ENCODE results near the gene SMAD4. TPM values are rescaled to one million over a fixed set of nuclear protein-coding genes. Genes with fewer than 3 reads are reported as not detected.

SMAD4 gene
- total RNA-seq, 1 experiment from 2014 or later = 105 TPM

DNA sequence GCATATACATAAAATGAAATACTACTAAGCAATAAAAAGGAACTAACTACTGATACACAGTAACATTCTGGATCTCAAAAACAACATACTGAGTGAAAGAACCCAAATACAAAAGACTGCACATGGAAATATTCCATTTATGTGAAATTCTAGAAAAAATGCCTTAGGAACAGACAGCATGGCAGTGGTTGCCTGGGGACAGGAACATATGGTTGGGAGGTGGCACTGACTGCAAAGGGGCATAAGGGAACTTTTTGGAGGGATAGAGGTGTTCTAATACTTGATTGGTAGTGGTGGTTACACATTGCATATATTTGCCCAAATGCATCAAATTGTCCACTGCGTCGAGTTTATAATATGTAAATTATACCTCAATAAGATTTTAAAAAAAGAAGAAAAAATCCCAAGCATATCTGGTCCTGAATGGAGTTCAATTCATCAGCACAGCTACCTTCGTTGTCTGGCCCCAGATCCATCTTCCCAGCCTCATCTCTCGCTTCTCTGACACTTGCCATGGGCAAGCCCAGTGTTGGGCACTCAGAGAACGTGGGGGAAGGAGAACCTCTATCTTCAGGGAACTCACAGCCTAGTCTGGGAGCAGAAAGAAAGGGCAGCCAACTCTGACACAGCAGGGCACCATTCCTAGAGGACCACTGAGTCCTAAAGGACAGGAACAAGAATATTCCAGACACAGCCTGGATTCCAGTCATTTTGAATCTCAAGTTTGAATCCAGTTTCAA lies 8.6 kb upstream of the SMAD4 start:
- Mint-ChIP-seq H3K4me3 (no peak overlapping the region), H3K36me3 (peaks cover 6% of the 10 kb centered on the region), H3K9me3 (peaks cover 6% of the 10 kb centered on the region), H3K27ac (no peak overlapping the region), H3K4me1 (peaks cover 13% of the 10 kb centered on the region), H3K27me3 (ENCODE audit: low read depth) (no peaks in the 10 kb centered on the region)
- CTCF ChIA-PET = no interaction called here
- no peak for TF ChIP-seq FOXP1 (CRISPR knock-in tag; IDR thresholded peaks at IDR 0.05; ENCODE audit: borderline replicate concordance)
- TF ChIP-seq, protein P1, sequence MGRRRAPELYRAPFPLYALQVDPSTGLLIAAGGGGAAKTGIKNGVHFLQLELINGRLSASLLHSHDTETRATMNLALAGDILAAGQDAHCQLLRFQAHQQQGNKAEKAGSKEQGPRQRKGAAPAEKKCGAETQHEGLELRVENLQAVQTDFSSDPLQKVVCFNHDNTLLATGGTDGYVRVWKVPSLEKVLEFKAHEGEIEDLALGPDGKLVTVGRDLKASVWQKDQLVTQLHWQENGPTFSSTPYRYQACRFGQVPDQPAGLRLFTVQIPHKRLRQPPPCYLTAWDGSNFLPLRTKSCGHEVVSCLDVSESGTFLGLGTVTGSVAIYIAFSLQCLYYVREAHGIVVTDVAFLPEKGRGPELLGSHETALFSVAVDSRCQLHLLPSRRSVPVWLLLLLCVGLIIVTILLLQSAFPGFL (CRISPR knock-in tag; IDR thresholded peaks at IDR 0.05; ENCODE audit: borderline replicate concordance) = no peak
- POLR2A ChIA-PET = interaction anchor here (1.2 kb wide), 1 partner anchor 9 kb away, joined by 3 read pairs; the partner anchor contains the start of gene SMAD4
- DNase-seq (ENCODE audit: low spot score) (no peak), ATAC-seq (no peak)

DNA sequence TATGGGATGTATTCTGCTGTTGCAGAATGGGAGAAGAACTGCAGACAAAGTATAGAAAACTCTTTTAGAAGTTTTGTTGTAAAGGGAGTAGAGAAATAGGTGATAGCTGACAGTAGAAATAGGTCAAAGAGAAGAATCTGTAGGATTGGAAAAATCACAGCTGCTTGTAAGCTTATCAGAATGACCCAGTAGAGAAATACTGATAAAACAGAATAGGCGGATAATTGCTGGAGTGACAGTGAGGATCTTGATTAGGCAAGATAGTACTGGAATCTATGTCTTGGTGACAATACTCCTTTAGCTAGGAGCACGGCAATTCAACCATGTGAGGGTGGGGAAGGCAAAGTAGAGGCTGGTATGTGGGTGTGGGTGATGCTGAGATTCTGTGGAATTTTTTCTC lies 4.5 kb upstream of the SMAD4 start:
- Mint-ChIP-seq H3K27me3 (ENCODE audit: low read depth) (no peaks in the 10 kb centered on the region), H3K4me1 (peaks cover 26% of the 10 kb centered on the region), H3K36me3 (peaks cover 6% of the 10 kb centered on the region), H3K9me3 (peaks cover 6% of the 10 kb centered on the region), H3K27ac (no peak overlapping the region), H3K4me3 (no peak overlapping the region)
- ChIA-PET CTCF (no interaction called here), POLR2A (no interaction called here)
- TF ChIP-seq GABPB1 (CRISPR knock-in tag; IDR thresholded peaks at IDR 0.05) = no peak
- TF ChIP-seq ZNF396 (CRISPR knock-in tag; IDR thresholded peaks at IDR 0.05; ENCODE audit: borderline replicate concordance) = no peak
- TF ChIP-seq RELA (CRISPR knock-in tag; IDR thresholded peaks at IDR 0.05; ENCODE audit: borderline replicate concordance) = no peak
- no peak for TF ChIP-seq TEAD1 (CRISPR knock-in tag; IDR thresholded peaks at IDR 0.05)
- no peak for TF ChIP-seq JAZF1 (CRISPR knock-in tag; IDR thresholded peaks at IDR 0.05)
- no peak for TF ChIP-seq ZNF263 (CRISPR knock-in tag; IDR thresholded peaks at IDR 0.05; ENCODE audit: low read depth)
- no peak for TF ChIP-seq NR2C2 (CRISPR knock-in tag; IDR thresholded peaks at IDR 0.05)
- TF ChIP-seq, protein P2, sequence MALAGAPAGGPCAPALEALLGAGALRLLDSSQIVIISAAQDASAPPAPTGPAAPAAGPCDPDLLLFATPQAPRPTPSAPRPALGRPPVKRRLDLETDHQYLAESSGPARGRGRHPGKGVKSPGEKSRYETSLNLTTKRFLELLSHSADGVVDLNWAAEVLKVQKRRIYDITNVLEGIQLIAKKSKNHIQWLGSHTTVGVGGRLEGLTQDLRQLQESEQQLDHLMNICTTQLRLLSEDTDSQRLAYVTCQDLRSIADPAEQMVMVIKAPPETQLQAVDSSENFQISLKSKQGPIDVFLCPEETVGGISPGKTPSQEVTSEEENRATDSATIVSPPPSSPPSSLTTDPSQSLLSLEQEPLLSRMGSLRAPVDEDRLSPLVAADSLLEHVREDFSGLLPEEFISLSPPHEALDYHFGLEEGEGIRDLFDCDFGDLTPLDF (CRISPR knock-in tag; IDR thresholded peaks at IDR 0.05) = no peak
- no peak for ATAC-seq
- DNase-seq (ENCODE audit: low spot score) = no peak

DNA sequence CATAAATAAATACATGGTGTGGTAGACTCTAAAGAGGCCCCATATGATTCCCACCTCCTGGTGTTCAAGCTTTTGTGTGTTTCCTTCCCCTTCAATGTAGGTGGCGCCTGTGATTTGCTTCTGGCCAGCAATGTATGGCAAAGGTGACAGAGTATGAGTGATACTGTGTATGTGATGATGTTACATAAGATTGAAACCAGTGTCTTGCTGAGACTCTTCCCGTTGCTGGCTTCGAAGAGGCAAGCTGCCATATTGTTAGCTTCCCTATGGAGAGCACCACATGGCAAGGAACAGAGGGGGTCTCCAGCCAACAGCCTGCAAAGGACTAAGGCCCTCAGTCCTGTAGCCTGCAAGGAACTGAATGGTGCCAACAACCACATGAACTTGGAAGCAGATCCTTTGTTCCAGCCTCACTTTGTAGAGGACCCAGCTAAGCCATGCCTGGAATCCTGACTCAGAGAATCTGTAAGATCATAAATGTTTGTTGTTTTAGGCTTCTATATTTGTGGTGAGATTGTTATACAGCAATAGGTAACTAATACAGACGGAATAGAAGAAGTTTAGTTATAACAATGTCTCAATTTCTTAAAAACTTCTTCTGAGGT lies 1.7 kb upstream of the SMAD4 start:
- DNase-seq (ENCODE audit: low spot score) (no peak), ATAC-seq (no peak; the same call in 1 of the 2 replicates)
- no peaks in the 10 kb centered on the region for H3K27me3 Mint-ChIP-seq (ENCODE audit: low read depth)
- TF ChIP-seq MXD4 (CRISPR knock-in tag; IDR thresholded peaks at IDR 0.05; ENCODE audit: borderline replicate concordance) = 0 out of 2 replicates have a peak, but pooled peaks have one; percentile 23
- TF ChIP-seq GABPB1 (CRISPR knock-in tag; IDR thresholded peaks at IDR 0.05) = 0 out of 2 replicates have a peak, but pooled peaks have one; percentile 20
- no peak for TF ChIP-seq SMAD4 (CRISPR knock-in tag; IDR thresholded peaks at IDR 0.05)
- 0 out of 2 replicates have a peak, but pooled peaks have one; percentile 37 for TF ChIP-seq ETV6 (CRISPR knock-in tag; IDR thresholded peaks at IDR 0.05)
- TF ChIP-seq, protein P3, sequence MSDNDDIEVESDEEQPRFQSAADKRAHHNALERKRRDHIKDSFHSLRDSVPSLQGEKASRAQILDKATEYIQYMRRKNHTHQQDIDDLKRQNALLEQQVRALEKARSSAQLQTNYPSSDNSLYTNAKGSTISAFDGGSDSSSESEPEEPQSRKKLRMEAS (CRISPR knock-in tag; IDR thresholded peaks at IDR 0.05) = peak; percentile 53; the same call in 1 of the 2 replicates
- TF ChIP-seq, protein P4, sequence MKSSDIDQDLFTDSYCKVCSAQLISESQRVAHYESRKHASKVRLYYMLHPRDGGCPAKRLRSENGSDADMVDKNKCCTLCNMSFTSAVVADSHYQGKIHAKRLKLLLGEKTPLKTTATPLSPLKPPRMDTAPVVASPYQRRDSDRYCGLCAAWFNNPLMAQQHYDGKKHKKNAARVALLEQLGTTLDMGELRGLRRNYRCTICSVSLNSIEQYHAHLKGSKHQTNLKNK (CRISPR knock-in tag; IDR thresholded peaks at IDR 0.05) = no peak
- TF ChIP-seq, protein P5, sequence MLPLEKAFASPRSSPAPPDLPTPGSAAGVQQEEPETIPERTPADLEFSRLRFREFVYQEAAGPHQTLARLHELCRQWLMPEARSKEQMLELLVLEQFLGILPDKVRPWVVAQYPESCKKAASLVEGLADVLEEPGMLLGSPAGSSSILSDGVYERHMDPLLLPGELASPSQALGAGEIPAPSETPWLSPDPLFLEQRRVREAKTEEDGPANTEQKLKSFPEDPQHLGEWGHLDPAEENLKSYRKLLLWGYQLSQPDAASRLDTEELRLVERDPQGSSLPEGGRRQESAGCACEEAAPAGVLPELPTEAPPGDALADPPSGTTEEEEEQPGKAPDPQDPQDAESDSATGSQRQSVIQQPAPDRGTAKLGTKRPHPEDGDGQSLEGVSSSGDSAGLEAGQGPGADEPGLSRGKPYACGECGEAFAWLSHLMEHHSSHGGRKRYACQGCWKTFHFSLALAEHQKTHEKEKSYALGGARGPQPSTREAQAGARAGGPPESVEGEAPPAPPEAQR (CRISPR knock-in tag; IDR thresholded peaks at IDR 0.05) = no peak
- TF ChIP-seq, protein P6, sequence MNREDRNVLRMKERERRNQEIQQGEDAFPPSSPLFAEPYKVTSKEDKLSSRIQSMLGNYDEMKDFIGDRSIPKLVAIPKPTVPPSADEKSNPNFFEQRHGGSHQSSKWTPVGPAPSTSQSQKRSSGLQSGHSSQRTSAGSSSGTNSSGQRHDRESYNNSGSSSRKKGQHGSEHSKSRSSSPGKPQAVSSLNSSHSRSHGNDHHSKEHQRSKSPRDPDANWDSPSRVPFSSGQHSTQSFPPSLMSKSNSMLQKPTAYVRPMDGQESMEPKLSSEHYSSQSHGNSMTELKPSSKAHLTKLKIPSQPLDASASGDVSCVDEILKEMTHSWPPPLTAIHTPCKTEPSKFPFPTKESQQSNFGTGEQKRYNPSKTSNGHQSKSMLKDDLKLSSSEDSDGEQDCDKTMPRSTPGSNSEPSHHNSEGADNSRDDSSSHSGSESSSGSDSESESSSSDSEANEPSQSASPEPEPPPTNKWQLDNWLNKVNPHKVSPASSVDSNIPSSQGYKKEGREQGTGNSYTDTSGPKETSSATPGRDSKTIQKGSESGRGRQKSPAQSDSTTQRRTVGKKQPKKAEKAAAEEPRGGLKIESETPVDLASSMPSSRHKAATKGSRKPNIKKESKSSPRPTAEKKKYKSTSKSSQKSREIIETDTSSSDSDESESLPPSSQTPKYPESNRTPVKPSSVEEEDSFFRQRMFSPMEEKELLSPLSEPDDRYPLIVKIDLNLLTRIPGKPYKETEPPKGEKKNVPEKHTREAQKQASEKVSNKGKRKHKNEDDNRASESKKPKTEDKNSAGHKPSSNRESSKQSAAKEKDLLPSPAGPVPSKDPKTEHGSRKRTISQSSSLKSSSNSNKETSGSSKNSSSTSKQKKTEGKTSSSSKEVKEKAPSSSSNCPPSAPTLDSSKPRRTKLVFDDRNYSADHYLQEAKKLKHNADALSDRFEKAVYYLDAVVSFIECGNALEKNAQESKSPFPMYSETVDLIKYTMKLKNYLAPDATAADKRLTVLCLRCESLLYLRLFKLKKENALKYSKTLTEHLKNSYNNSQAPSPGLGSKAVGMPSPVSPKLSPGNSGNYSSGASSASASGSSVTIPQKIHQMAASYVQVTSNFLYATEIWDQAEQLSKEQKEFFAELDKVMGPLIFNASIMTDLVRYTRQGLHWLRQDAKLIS (CRISPR knock-in tag; IDR thresholded peaks at IDR 0.05; ENCODE audit: borderline replicate concordance) = no peak
- peaks cover 46% of the 10 kb centered on the region for H3K4me1 Mint-ChIP-seq
- peaks cover 5% of the 10 kb centered on the region for H3K9me3 Mint-ChIP-seq
- peaks cover 4% of the 10 kb centered on the region for H3K36me3 Mint-ChIP-seq
- H3K4me3 Mint-ChIP-seq = peak overlapping the region; percentile 82
- CTCF ChIA-PET = interaction anchor here (1.2 kb wide), 1 partner anchor 23 kb away, joined by 3 read pairs; no protein-coding TSS in a partner anchor
- peak overlapping the region; percentile 52; the same call in 1 of the 2 replicates for H3K27ac Mint-ChIP-seq
- POLR2A ChIA-PET = interaction anchor here (0.8 kb wide), 1 partner anchor 149 kb away, joined by 3 read pairs; the partner anchor contains the start of gene ME2

All from WTC11 (cell line).